A549 (cell line): ENCODE measurements around the gene REEP5.

Source experiments
- CEBPB ChIP-seq, 2 experiments: fragments of >200 bp in 1 of 2; sonication (Bioruptor Twin) in 1 of 2; formaldehyde crosslinking in 1 of 2; IDR thresholded peaks; 2 replicates each; pipeline ENCODE4 v1.6.1; 2012 to 2016
- CTCF ChIP-seq: fragments of >200 bp; sonication (Bioruptor Twin); formaldehyde crosslinking; IDR thresholded peaks from 3 replicates; pipeline ENCODE4 v1.5.1; 2016
- EHMT2 ChIP-seq: fragments of 200-600 bp; sonication (generic); IDR thresholded peaks from 2 replicates; pipeline ENCODE4 v1.6.1; 2016; ENCODE audit warnings: antibody characterized with exemption, low read depth, mild to moderate bottlenecking, moderate library complexity
- EP300 ChIP-seq, 2 experiments: fragments of >200 bp; sonication (Bioruptor Twin); formaldehyde crosslinking; IDR thresholded peaks; 2 replicates in 1 of 2; 3 replicates in 1 of 2; pipeline ENCODE4 v1.6.1; 2016 to 2017
- ESRRA ChIP-seq: fragments of 150-350 bp; IDR thresholded peaks from 2 replicates; pipeline ENCODE4 v1.6.1; 2014; ENCODE audit warnings: mild to moderate bottlenecking, low read length, borderline replicate concordance
- HMGXB4 ChIP-seq: fragments of 250-450 bp; sonication (Bioruptor Pico); IDR thresholded peaks from 2 replicates; pipeline ENCODE4 v1.5.0; 2021; ENCODE audit warnings: mild to moderate bottlenecking, moderate library complexity, borderline replicate concordance
- MAZ ChIP-seq: fragments of 150-350 bp; IDR thresholded peaks from 2 replicates; pipeline ENCODE4 v1.6.1; 2014; ENCODE audit warnings: antibody characterized with exemption, low read depth, low read length, borderline replicate concordance
- POLR2A ChIP-seq: IDR thresholded peaks from 2 replicates; pipeline ENCODE4 v1.6.1; 2012; ENCODE audit warnings: mild to moderate bottlenecking, low read length
- POLR2AphosphoS2 ChIP-seq: conservative IDR thresholded peaks from 2 replicates; pipeline ENCODE4 v1.6.1; 2012; ENCODE audit warnings: low read length, improper control_type of control experiment, inconsistent platforms
- REST ChIP-seq: fragments of 200-600 bp; sonication (generic); IDR thresholded peaks from 2 replicates; pipeline ENCODE4 v1.6.1; 2016; ENCODE audit warnings: antibody characterized with exemption, mild to moderate bottlenecking, moderate library complexity
- SREBF2 ChIP-seq: fragments of 450-650 bp; IDR thresholded peaks from 2 replicates; pipeline ENCODE4 v1.6.1; 2014; ENCODE audit warnings: mild to moderate bottlenecking, moderate library complexity

- TF ChIP-seq CTCF (no peak), REST (no peak), CEBPB (IDR thresholded peaks at IDR 0.05) (no peak), MAZ (no peak), ESRRA (no peak), POLR2A (no peak), SREBF2 (no peak), EP300 (IDR thresholded peaks at IDR 0.05) (no peak), POLR2AphosphoS2 (no peak), HMGXB4 (no peak), EHMT2 (no peak)
Observed at GRCh38 chr5:112956606-112957005, 34.6 kb upstream of the REEP5 start.
